AG04450 (cell line): Measurements from ENCODE around the gene GULP1. TPM values are rescaled to one million over a fixed set of nuclear protein-coding genes. Genes with fewer than 3 reads are reported as not detected.

ENCODE experiments used
- CTCF ChIA-PET: fragments of 300-600, 350-600 bp; formaldehyde crosslinking; extraction: SDS; loops from one replicate; lab custom pipeline; 2022; ENCODE audit warnings: antibody characterized with exemption, inconsistent platforms; lab: Charles Lee
- POLR2A ChIA-PET: fragments of 350-600 bp; formaldehyde crosslinking; extraction: SDS; loops from one replicate; lab custom pipeline; 2021; ENCODE audit warnings: antibody characterized with exemption, inconsistent platforms; lab: Yijun Ruan, JAX
- DNase-seq: peaks from one replicate; pipeline ENCODE4 v3.0.0-alpha.2; 2011; ENCODE audit warnings: low read depth, low spot score
- H3K27ac ChIP-seq: one replicate; pipeline ENCODE4 v1.5.1; 2012; ENCODE audit warnings: low read depth, low read length, control low read depth
- H3K27me3 ChIP-seq: one replicate; pipeline ENCODE4 v1.6.0; 2012; ENCODE audit warnings: low read length; ENCODE audit not compliant: control insufficient read depth, insufficient read depth
- H3K4me3 ChIP-seq: 2 replicates; pipeline ENCODE4 v1.5.1; 2011; ENCODE audit warnings: mild to moderate bottlenecking, low read depth, low read length, control low read depth
- H3K9me3 ChIP-seq: 2 replicates; pipeline ENCODE4 v1.5.1; 2012; ENCODE audit warnings: low read length; ENCODE audit not compliant: control insufficient read depth, insufficient read depth
- CTCF ChIP-seq: IDR thresholded peaks from 2 replicates; pipeline ENCODE4 v1.5.1; 2011; ENCODE audit warnings: low read depth, low read length, control low read depth, inconsistent platforms
- polyA plus RNA-seq: library from polyadenylated mRNA; depleted of rRNA; stranded (reverse); fragments of >200 nt; gene quantifications from 2 replicates; pipeline ENCODE4 v1.2.3, GENCODE V29; 2011

Gene GULP1
- polyA plus RNA-seq, 1 experiment = 44.7 TPM

- Histone ChIP-seq H3K27me3 (no peaks in the 10 kb centered on the region), H3K9me3 (no peaks in the 10 kb centered on the region), H3K4me3 (no peak overlapping the region), H3K27ac (no peak overlapping the region)
- TF ChIP-seq CTCF = no peak
- ChIA-PET CTCF (no interaction called here), POLR2A (no interaction called here)
- DNase-seq = no peak
Measured at GRCh38 chr2:188475945-188476344, 184.3 kb downstream of the GULP1 start.

GRCh38 chr2:188477564-188478103 is 186.0 kb downstream of the GULP1 start:
- no peak overlapping the region for H3K4me3 ChIP-seq
- ChIA-PET CTCF (no interaction called here), POLR2A (no interaction called here)
- no peak for DNase-seq
- no peaks in the 10 kb centered on the region for H3K27me3 ChIP-seq
- no peaks in the 10 kb centered on the region for H3K9me3 ChIP-seq
- TF ChIP-seq CTCF = no peak
- no peak overlapping the region for H3K27ac ChIP-seq

DNA sequence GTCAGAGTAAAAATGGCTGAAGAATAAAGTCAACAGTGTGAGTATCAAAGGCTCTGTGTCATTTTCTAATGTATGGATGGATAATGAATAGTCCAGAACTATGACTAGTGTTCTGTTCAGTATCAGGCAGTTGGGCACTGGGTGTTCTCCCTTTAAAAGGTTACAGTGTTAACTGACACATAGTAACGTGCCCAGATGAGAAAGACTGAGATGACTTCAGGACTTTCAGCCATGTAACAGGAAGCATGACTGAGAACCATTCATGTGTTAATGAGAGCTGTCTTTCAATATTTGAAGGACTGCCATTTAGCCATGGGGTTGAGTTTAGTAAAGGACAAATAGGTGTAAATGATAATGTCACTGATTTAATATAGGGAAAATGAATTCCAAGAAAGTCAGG is 187.1 kb downstream of the GULP1 start:
- no peak overlapping the region for H3K4me3 ChIP-seq
- ChIA-PET POLR2A (no interaction called here), CTCF (no interaction called here)
- DNase-seq = no peak
- no peak overlapping the region for H3K27ac ChIP-seq
- TF ChIP-seq CTCF = no peak
- H3K9me3 ChIP-seq = no peaks in the 10 kb centered on the region
- H3K27me3 ChIP-seq = no peaks in the 10 kb centered on the region

DNA sequence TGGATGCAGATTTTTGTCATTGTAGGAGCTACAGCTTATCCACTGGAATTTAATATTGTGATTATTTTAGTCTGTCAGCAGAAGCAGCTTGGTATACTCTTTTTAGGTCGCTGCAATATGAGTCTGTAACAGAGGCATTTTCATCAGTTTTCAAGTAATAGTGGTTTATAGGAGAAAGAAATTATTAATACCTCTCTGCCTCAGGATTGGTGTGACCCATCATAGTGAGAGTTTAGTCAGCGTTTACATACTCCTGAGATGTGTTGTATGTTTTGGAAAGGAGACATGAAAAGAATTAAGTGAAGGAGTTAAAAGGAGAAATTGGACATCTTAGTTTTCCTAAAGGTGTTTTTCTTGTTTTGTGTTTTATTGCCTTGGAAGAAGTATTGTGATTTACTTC is 189.8 kb downstream of the GULP1 start:
- no peaks in the 10 kb centered on the region for H3K9me3 ChIP-seq
- ChIA-PET POLR2A (no interaction called here), CTCF (no interaction called here)
- no peaks in the 10 kb centered on the region for H3K27me3 ChIP-seq
- no peak for TF ChIP-seq CTCF
- no peak overlapping the region for H3K4me3 ChIP-seq
- no peak for DNase-seq
- H3K27ac ChIP-seq = no peak overlapping the region

DNA sequence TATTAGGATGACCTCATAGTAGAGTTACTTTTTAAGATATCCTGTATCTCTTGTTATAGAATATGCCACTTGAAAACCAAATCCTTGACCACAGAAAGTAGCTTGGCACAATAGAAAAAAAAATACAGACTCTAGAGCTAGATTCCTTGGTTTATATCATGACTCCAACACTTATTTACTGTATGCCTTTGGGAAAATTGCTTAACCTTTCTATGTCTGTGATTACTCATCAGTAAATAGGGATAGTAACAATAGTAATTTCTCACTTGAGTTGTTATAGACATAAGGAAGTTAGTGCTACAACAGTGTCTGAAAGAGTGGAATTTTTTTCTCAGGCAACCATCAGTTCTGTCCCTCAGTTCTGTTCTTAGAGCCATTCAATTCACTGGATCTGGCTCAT is 193.8 kb downstream of the GULP1 start:
- H3K27ac ChIP-seq = no peak overlapping the region
- no peak for DNase-seq

More for the DNA sequence above, 193.8 kb downstream of the GULP1 start:
- ChIA-PET CTCF (no interaction called here), POLR2A (interaction anchor here (1.0 kb wide), 1 partner anchor 193 kb away, joined by 4 read pairs; no protein-coding TSS in a partner anchor)
- no peaks in the 10 kb centered on the region for H3K27me3 ChIP-seq
- TF ChIP-seq CTCF = no peak
- no peak overlapping the region for H3K4me3 ChIP-seq
- no peaks in the 10 kb centered on the region for H3K9me3 ChIP-seq
